Measurements from ENCODE around the gene TBC1D22A.

DNA sequence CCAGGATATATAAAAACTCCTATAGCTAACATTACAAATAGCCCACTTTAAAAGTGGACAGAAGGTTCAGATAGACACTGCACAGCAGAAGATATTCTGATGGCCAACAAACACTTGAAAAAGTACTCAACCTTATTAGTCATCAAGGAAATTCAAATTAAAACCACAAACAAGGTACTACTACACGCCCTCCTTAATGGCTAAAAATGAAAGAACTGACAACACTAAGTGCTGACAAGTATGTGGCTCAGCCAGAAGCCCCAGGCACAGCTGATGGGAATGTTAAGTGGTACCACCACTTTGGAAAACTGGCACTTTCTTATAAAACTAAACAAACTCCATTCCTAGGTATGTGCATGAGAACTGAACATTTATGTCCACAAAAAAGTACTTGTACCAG, 320.1 kb downstream of the TBC1D22A start:
- TF ChIP-seq POLR2A (IDR thresholded peaks at IDR 0.05) (no peak), EP300 (IDR thresholded peaks at IDR 0.05; ENCODE audit: low read depth) (no peak)
- TF ChIP-seq, protein P1, sequence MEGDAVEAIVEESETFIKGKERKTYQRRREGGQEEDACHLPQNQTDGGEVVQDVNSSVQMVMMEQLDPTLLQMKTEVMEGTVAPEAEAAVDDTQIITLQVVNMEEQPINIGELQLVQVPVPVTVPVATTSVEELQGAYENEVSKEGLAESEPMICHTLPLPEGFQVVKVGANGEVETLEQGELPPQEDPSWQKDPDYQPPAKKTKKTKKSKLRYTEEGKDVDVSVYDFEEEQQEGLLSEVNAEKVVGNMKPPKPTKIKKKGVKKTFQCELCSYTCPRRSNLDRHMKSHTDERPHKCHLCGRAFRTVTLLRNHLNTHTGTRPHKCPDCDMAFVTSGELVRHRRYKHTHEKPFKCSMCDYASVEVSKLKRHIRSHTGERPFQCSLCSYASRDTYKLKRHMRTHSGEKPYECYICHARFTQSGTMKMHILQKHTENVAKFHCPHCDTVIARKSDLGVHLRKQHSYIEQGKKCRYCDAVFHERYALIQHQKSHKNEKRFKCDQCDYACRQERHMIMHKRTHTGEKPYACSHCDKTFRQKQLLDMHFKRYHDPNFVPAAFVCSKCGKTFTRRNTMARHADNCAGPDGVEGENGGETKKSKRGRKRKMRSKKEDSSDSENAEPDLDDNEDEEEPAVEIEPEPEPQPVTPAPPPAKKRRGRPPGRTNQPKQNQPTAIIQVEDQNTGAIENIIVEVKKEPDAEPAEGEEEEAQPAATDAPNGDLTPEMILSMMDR (IDR thresholded peaks at IDR 0.05), result no peak

Data from transverse colon (tissue), 3 donors.